NCI-H2227 treated with DMSO at 0.1 percent for 48 hours (cell line): ENCODE measurements around the gene ETFA.

Experiments used
- DNase-seq: peaks from one replicate; lab custom pipeline; 2025; lab: John Stamatoyannopoulos, UW

Gene ETFA

DNA sequence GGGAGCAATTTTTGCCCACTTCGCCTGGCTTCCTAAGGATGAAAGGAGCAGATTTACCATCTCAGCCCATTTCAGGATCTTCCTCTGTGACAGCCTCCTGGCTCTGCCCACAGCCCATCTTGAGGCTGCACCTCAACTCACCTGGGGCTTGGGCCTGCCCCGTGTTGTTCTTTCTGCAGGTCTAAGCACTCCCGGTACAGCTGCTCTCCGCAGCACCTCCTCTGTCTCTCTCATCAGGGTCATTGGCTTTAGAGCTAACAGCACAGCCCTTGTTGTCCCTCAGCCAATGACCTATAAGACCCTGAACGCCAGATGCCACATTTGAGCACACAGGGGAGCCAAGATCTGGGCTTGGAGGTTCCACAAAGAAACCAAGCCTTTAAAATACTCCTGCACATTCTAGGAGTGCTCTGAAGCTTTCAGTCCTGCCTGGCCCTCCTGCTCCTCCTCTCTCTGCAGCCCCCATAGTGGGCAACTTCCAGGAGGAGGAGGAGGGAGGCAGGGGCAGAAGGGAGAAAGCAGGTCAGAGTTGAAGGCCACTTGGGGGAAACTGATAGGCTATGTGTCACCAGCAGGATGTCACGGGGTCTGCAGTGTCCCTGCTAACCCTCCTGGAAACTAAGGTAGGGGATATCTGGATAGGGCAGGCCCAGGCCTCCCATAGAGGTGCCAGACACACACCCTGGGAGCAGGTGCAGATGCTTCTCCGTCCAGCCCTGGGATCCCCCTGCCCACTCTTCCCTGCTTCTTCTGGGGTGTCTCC, 115.6 kb downstream of the ETFA start:
- no peak for DNase-seq

DNA sequence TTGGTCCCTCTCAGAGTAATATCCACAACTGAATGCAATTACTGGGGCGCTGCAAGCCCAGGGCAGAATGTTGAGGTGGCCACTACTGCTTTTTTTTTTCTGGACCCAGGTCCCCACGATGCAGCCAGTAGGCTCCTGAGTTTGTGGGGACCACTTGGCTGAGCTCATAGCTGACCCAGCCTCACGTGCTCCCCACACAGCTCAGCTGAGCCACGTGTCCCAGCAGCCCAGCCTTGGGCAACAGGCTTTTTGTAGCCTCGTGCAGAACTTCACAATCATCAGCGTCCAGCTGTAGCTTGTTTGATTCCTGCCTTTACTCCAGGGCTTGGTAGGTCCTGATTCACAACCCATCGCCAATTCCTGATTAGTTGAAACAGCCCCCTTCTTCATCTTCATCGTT, 117.3 kb downstream of the ETFA start:
- DNase-seq: no peak

DNA sequence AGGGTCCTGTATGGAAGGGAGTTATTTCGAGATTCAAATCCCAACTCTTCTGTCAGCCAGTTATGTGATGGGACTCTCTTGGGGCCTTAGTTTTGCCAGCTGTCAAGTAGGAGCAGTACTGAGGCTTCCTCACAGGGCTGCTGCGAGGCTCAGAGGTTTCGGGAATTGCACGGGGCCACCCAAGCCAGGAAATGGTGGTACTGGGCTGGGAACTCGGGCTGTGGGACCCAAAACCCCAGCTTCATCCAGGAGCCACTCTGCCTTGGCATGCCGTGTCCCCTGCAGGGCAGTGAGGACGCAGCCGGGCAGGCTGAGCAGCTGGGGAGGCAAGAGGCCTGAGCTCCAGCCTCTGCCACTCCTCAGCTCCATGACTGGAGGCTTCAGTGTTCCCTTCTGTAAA, 118.6 kb downstream of the ETFA start:
- no peak for DNase-seq

DNA sequence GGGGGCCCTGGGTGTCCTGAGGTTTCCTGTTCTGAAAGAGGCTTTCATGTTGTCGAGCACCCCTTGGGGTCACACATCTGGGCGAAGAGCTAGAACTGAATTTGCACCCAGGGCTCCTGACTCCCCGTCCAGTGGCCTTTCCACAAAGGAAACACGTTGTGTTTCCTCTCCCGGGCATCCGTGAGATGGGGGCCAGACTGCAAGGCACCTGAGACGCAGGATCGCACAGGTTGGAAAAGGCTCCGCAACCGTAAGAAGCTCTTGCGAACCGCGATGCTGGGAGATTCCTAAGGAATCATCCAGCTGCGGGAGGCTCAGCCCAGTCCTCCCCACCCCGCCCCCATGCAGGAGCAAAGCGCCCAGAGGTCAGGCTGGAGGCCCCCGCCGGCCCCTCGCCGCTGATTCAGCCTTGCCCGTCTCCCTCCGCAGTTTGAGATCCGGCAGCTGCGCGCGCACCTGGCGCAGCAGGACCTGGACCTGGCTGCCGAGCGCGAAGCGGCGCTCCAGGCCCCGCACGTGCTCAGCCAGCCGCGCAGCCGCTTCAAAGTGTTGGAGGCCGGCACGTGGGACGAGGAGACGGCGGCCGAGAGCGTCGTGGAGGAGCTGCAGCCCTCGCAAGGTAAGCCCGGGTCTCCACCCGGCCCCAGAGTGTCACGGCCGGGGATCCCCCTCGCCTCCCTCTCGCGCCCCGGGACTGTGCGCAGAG, 119.6 kb downstream of the ETFA start:
- DNase-seq: no peak

DNA sequence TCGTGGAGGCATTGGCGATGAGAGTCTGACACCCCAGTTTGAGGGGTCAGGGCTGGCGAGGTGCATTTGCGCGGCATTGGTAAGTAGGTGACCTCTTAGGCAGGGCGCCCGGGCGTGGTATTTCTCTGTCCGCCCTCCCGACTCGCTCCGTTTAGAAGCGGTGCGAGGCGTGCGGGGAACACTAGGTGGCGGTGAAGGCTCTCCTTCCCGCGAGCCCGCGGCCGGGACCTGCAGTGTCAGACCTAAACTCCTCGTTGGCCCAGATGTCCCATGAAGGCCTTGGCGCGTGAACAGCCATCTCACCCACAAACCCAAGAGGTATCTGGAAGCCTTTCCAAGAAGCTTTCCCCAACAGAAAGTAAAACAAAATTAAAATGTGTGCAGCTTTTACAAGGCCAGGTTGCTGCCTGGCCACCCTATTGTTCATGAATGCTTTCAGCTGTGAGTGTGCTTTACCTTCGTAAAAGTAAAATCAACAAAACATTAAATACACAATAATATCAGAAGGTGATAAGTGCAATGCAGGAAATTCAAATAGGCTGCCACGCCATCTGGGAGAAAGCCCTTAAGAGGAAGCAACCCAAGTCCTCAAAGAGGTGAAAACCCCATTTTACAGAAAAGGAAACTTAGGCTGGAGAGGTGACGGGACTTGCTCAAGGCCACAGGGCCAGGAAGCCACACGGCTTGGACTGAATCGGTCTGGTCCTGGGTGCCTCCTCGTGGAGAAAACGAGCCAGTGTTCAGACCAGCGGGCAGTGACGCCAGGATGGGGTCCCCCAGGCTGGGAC, 120.3 kb downstream of the ETFA start:
- peak; percentile 64 for DNase-seq

DNA sequence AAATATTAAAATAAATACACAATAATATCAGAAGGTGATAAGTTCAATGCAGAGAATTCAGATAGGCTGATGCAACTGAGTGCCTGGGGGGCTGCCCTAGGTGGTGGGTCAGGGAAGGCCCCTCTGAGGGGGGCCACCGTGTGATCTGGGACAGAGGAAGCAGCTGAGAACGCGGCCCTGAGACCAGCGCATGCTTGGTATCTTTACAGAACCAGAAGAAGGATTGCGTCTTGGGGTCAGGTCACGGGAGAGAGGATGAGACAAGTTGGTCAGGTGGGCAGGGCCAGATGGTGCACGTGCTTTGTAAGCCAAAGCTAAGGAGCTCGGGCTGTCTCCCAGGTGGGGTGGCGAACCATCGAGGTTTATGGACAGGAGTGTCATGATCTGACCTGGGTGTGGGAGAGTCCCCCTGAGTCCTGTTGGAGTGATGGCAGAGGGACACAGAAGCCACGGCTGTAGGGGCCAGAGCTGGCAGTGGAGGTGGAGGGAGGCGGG, 121.2 kb downstream of the ETFA start:
- DNase-seq: no peak

DNA sequence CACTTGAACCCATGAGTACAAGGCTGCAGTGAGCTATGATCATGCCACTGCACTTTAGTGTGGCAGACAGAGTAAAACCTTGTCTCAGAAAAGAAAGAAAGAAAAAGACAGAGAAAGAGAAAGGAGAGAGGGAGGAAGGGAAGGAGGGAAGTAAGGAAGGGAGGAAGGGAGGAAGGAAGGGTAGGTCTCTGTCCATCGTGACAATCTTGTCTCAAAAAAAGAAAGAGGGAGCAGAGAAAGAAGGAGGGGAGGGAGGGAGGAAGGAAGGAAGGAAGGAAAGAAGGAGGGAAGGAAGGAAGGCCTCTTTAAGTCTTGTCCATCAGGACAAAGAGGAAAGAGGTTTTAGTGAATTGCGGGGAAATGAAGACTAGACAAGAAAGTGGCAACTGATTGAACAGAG, 122.2 kb downstream of the ETFA start:
- DNase-seq: no peak

DNA sequence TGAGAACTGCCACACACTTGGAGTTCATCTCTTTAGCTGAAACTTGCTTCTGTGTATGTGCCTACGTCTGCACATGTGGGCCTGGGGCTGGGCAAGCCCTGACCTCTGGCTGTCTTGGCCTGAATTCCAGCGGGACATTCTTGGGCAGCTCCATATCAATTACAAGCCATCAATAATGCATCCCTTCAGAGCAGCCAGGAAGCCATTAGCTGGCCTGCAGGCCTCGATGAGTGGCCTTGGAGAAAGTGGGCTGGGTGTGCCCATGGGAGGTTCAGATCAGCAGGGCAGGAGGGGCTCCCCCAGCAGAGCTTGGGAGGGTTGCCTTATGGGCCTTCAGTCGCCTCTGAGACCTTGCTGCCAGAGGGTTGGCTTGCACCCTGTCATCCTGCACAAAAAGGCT, 124.1 kb downstream of the ETFA start:
- no peak for DNase-seq

DNA sequence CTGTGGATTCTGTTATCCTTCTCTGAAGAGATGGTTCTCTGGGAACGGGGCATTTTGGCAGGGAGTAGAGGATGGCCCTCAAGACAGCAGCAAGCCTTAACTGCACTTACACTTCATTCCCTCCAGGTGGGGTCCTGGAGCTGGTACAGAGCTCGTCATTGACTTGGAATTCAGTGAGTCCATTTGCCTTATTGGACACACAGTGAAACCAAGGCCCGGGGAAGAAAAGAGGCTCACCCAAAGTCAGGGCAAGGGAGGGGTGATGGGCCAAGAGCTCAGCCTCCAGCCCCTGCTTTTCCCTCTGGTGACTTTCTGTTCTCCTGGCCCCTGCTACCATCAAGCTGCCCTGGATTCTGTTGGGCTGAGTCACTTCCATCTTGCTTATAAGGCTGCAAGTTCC, 125.6 kb downstream of the ETFA start:
- peak; percentile 27 for DNase-seq

DNA sequence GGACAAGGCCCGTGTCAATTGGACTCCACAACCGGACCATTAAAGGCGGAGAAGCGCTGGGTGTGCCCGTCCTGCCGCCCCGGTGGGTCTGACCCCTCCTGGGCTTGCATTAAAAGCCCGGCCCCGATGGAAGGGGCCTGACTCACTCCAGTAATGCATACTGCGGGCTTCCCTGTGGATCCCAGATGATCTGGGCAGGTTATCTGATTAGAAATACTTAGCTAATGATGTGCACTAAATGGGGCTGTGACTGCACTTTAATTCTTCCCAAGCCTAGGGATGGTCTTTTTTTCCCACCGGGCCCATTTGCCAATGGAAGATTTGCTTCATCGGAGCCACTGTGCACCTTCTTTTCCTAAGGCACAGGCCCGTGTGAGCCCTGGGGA, 126.6 kb downstream of the ETFA start:
- DNase-seq: no peak

DNA sequence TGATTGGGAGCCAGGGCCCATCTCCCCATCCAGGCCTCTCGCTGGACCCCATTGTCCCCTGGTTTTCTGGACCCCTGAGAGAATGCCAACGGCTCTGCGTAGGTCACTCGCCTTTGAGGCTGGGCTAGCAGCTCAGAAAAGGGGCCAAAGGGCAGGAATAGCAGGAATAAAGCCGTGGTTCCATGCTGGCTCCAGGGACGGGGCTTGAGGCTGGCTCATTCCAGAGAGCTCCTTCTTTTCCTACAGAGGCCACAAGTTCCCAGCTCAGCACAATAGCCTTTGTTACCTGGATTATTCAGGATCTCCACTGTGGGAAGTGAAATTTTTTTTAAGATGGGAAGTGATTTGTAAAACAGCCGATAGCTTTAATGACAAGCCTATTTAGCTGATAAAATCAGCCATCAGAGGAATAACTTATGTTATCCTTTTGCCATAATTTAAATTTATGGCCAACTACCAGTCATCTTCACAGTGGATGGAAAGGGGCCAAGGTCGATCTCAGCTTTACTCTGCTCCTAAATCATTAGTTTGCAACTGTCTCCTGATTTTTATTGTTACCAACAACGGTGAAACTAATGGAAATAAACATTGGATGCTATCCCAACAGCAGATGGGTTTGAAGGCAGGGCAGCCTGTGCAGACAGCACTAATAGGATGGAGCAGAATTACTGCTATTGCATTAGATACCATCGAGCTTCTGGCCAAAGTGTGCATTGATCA, 127.2 kb downstream of the ETFA start:
- no peak for DNase-seq

DNA sequence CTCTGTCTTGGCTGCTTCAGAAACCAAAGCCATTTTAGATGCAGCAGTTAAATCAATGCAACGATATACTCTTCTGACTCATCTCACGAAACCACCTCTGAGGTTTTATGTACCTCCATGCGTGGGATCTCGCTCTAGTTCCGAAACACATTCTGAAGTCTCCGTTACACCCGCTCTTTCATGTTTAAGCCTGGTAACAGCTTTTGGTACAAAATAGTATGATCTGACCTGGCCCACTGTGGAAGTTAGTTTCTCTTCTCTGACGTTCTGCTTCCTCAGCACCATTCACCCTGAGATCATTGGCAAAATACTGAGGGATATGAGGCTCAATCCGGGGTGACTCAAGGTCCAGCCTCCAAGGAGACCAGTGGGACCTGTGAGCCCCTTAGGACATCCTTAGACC, 129.6 kb downstream of the ETFA start:
- no peak for DNase-seq

DNA sequence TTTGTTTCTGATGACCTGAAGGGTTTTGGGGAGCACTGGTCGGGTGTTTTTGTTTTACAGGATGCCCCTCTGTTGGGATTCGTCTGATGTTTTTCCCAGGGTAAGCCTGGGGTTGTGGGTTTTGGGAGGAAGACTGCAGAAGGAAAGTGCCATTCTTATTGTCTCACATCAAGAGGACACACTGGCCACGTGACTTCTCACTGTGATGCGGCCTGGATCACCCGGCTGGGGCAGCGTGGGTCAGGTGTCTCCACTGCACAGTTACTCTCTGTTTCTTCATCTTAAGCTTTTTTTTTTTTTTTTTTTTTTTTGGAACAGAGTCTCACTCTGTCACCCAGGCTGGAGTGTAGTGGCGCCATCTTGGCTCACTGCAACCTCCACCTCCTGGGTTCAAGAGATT, 130.9 kb downstream of the ETFA start:
- DNase-seq: no peak

DNA sequence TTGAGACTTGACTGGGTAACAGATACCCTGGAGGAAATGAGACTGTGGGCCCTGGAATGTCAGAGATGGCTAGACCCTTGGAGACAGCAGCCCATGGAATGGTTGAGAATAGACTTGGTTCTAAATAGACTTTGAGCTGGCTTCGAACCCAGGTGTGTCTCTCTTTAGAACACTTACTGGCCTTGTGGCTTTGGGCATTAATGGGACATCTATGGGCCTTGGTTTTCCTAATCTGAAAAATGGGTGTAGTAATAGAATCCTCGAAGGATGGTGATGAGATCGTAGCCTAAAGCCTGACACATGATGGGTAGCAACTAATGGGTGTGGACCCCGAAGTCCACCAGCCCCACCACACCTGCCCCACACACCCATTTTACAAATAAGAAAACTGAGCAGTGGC, 132.2 kb downstream of the ETFA start:
- no peak for DNase-seq

DNA sequence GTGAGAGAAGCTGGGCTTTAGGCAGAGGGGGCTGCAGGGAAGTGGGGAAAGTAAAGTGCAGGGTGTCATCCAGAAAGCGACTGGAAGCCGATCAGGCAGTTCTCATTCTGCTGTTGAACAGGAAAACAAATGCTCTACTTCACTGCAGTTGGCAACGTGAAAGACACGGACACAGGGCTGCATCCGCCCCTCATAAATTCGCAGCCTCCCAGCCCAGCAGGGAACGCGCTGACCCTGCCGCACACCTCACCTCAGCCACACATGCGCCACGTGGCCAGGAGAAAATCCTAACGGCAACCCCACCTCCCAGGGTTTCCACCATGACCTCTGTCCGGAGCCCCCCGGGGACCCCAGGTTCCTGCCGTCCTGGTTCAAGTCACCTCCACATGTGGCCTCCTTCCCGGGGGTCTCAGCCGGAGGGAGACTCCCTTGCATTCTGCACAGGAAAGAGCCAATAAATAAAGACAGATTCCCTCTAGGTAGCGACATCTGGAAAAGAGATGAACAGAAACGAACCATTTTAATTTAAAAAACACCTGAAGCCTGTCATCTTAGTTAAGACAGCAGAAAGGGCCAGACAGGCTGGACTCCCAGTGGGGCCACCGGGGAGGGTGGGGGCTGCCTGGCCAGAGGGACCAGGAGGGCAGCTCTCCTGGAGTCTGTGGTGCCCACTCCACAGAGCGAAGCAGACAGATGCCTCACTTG, 132.8 kb downstream of the ETFA start:
- no peak for DNase-seq

DNA sequence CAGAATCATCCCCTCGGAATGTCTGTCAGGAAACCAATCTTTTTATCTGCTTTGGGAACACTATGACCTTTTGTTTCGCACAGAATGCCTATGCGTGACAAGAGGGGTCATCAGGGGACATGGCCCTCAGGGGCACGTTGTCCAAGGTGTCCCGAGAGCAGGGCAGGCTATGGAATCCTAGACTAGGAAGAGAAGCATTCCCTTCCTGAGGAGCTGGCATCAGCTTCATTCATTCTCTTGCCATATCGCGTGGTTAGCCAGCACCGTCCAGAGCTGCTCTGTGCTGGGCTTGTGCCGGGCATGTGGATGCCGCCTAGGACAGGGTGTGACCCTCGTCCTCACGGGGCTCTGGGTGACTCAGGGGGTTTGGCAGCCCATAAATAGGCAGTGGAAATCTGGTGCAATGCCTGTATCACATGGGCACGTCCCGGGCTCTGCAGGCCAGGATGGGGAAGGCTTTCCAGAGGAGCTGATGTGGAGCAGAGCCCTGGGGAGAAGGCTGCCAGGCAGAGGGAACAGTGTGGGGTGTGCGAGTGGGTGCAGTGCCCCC, 133.7 kb downstream of the ETFA start:
- DNase-seq: no peak

DNA sequence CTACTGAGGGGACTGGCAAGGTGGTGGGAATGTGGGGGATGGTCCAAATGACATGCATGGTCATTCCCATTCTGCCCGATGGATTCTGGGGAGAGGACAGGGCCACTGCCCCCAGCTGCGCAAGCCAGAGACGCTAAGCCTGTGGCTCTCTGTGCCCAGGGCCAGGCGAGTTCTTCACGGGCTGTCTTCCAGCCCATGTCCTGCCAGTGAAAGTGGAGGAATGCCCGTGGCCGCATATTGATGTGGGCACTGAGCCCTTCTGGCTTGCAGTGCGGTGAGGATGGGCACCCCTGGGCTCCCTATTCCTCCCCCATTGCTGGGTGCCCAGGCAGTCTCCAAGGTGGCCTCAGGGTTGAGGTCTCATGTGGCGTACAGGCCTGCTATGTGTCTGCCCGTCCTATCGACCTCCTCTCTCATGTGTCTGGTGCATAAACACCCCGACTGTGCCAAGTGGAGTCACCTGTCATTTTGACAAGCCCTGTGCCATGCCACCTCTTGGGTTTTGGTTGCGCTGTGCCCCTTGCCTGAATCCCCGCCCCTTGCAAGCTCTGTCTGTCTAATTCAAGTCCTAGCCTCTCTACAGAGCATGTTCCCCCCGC, 134.7 kb downstream of the ETFA start:
- no peak for DNase-seq

DNA sequence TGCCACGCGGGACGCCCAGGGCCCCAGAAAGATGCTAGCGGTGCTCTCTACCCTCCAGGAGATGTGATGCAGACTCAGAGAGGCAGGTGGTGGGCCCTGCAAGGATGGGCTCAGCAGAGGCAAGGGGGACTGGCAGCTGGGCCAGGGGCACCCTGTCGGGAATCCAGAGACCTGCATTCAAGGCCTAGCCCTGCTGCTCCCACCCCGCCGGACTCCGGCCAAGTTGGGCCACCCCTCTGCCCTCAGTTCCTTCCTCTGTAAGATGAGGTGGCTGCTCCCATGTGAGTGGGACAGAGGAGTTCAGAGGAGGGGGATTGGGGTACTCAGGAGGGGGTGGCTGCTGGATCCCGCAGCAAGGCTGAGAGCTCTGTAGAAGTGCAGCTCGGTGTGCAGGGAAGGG, 135.2 kb downstream of the ETFA start:
- no peak for DNase-seq

DNA sequence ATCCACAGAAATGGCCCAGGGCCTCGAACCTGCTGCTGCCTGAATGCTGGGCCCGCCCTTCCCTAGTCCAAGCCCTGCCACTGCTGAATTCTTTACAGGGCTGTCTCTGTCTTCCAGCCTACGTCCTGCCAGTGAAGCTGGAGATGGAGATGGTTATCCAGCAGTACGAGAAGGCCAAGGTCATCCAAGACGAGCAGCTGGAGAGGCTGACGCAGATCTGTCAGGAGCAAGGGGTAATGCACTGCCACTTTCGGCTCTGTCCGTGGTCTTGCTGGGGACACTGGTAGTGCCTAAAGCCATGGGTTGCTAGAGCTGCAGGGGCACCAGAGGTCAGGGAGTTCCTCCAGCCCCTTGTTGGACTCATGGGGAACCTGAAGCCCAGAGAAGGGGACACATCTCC, 135.8 kb downstream of the ETFA start:
- DNase-seq: no peak

DNA sequence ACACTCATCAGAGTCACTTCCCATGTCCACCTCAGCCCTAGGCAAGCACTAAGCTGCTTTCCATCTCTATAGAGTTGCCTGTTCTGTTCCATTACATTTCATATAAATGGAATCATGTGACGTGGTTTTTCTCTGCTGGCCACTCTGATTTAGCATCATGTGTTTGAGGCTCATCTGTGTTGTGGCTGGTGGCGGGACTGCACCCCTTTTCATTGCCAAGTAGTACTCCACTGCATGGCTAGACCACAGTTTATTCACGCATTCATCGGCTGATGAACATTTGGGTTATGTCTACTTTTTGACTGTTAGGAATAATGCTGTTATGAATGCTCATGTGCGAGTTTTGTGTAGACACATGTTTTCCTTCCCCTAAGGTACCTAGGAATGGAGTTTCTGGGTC, 136.6 kb downstream of the ETFA start:
- DNase-seq: no peak

DNA sequence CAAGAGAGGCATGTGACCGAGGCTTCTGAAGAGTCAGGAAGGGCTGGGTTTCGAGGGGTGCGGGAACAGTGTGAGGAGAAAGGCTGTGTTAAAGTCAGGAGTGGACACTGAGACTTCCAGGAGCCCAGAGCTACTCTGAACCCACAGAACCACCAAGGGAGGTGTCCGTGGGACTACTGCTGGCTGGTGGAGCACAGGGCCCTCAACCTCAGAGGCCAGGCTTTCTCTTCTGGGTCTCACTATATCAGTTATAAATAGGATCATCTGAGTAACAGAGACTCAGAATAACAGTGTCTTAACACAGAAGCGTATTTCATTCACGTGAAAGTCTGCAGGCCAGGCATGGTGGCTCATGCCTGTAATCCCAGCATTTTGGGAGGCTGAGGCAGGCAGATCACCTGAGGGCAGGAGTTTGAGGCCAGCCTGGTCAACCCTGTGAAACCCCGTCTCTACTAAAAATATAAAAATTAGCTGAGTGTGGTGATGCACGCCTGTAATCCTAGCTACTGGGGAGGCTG, 137.9 kb downstream of the ETFA start:
- no peak for DNase-seq
